GM18858 (cell line): ENCODE data around the gene LAMB4.

Experiments used
- ATAC-seq: cut with Tn5 transposase; IDR thresholded peaks from one replicate; pipeline ENCODE4 v1.9.1; 2021; ENCODE audit not compliant: unreplicated experiment

LAMB4 gene

GRCh38 chr7:108143658-108144420, 13.7 kb upstream of the LAMB4 start:
- ATAC-seq, result no peak

- no peak for ATAC-seq
Observed at GRCh38 chr7:108142675-108143259, 12.6 kb upstream of the LAMB4 start.

- no peak for ATAC-seq
Observed at GRCh38 chr7:108142180-108142579, 12.0 kb upstream of the LAMB4 start.

- no peak for ATAC-seq
Observed at GRCh38 chr7:108140671-108141070, 10.5 kb upstream of the LAMB4 start.

- no peak for ATAC-seq
Observed at GRCh38 chr7:108138911-108139310, 8.8 kb upstream of the LAMB4 start.

- no peak for ATAC-seq
Observed at GRCh38 chr7:108137993-108138392, 7.8 kb upstream of the LAMB4 start.

- ATAC-seq, result no peak
Observed at GRCh38 chr7:108137040-108137439, 6.9 kb upstream of the LAMB4 start.

GRCh38 chr7:108136191-108136688, 6.1 kb upstream of the LAMB4 start:
- peak; percentile 6 for ATAC-seq

- peak; percentile 96 for ATAC-seq
Observed at GRCh38 chr7:108135446-108136190, 5.5 kb upstream of the LAMB4 start.

- no peak for ATAC-seq
Observed at GRCh38 chr7:108134486-108134885, 4.3 kb upstream of the LAMB4 start.

- ATAC-seq, result no peak
Observed at GRCh38 chr7:108132551-108133265, 2.5 kb upstream of the LAMB4 start.

- ATAC-seq, result no peak
Observed at GRCh38 chr7:108129018-108129965, 869 bp downstream of the LAMB4 start.

- ATAC-seq, result no peak
Observed at GRCh38 chr7:108128514-108128913, 1.6 kb downstream of the LAMB4 start.

- ATAC-seq, result no peak
Observed at GRCh38 chr7:108127461-108127860, 2.7 kb downstream of the LAMB4 start.

- no peak for ATAC-seq
Observed at GRCh38 chr7:108124820-108125219, 5.3 kb downstream of the LAMB4 start.

GRCh38 chr7:108122181-108122580, 8.0 kb downstream of the LAMB4 start:
- no peak for ATAC-seq

- no peak for ATAC-seq
Observed at GRCh38 chr7:108120933-108121332, 9.2 kb downstream of the LAMB4 start.

GRCh38 chr7:108120196-108120595, 10.0 kb downstream of the LAMB4 start:
- peak; percentile 55 for ATAC-seq

- no peak for ATAC-seq
Observed at GRCh38 chr7:108118959-108119358, 11.2 kb downstream of the LAMB4 start.
